Mammary epithelial cell (primary cell): ENCODE results near the gene EFCAB11.

Source experiments
- EZH2 ChIP-seq: IDR thresholded peaks from 2 replicates; pipeline ENCODE4 v1.6.1; 2012; ENCODE audit warnings: low read length, inconsistent platforms, borderline replicate concordance
- TF ChIP-seq, protein P1 (sequence below), 2 donors: IDR thresholded peaks in 1 of 2; conservative IDR thresholded peaks in 1 of 2; 2 replicates each; pipeline ENCODE4 v1.5.1; 2011 to 2012; ENCODE audit warnings: inconsistent platforms in 2 of 2, low read length in 2 of 2, mild to moderate bottlenecking in 2 of 2, control low read depth in 1 of 2, low read depth in 1 of 2; ENCODE audit not compliant: insufficient read depth in 1 of 2; ENCODE audit errors: extremely low read depth in 1 of 2

DNA sequence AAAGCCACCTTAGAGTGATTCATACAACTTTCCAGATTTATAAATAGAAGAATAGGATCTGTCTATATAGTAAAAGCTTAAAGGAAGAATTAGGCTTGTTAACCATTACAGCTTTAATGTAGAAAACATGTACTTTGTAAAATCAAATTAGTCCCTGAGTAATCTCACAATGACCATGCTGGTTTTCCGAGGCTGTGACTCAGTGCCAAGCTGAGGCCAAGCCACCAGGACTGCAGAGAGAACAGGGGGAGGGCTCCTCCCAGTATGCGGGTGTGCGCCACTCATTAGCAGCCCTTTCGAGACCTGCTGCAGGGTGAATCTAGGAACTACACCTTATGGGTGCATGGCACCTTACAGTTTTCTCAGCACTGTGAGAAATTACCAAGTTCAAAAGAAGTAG lies 167.0 kb downstream of the EFCAB11 start:
- TF ChIP-seq, protein P1, sequence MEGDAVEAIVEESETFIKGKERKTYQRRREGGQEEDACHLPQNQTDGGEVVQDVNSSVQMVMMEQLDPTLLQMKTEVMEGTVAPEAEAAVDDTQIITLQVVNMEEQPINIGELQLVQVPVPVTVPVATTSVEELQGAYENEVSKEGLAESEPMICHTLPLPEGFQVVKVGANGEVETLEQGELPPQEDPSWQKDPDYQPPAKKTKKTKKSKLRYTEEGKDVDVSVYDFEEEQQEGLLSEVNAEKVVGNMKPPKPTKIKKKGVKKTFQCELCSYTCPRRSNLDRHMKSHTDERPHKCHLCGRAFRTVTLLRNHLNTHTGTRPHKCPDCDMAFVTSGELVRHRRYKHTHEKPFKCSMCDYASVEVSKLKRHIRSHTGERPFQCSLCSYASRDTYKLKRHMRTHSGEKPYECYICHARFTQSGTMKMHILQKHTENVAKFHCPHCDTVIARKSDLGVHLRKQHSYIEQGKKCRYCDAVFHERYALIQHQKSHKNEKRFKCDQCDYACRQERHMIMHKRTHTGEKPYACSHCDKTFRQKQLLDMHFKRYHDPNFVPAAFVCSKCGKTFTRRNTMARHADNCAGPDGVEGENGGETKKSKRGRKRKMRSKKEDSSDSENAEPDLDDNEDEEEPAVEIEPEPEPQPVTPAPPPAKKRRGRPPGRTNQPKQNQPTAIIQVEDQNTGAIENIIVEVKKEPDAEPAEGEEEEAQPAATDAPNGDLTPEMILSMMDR (conservative IDR thresholded peaks at IDR 0.05 in 1 of 2, IDR thresholded peaks at IDR 0.05 in 1 of 2; ENCODE audit: extremely low read depth in 1 of 2, insufficient read depth in 1 of 2, low read depth in 1 of 2, low read length in 2 of 2) = no peak
- TF ChIP-seq EZH2 = no peak
